GM19463 (cell line): ENCODE results near the gene SLC38A9.

Source experiments
- ATAC-seq: cut with Tn5 transposase; IDR thresholded peaks from one replicate; pipeline ENCODE4 v1.9.1; 2021; ENCODE audit warnings: mild to moderate bottlenecking, moderate library complexity; ENCODE audit not compliant: unreplicated experiment

Gene SLC38A9

GRCh38 chr5:55667938-55668337, 44.2 kb downstream of the SLC38A9 start:
- no peak for ATAC-seq

DNA sequence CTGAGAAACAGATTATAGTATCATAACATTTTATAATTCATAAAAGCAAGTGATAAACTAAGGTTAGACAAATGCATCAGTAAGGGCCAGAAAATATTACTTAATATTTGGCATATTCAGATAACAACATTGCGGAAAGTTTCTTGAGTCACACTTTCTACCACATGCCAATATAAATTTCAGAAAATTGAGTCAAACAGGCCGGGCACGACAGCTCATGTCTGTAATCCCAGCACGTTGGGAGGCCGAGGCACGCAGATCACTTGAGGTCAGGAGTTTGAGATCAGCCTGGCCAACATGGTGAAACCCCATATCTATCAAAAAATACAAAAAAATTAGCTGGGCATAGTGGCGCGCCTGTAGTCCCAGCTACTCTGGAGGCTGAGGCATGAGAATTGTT, 47.1 kb downstream of the SLC38A9 start:
- no peak for ATAC-seq

GRCh38 chr5:55657443-55657842, 54.7 kb downstream of the SLC38A9 start:
- ATAC-seq, result no peak

DNA sequence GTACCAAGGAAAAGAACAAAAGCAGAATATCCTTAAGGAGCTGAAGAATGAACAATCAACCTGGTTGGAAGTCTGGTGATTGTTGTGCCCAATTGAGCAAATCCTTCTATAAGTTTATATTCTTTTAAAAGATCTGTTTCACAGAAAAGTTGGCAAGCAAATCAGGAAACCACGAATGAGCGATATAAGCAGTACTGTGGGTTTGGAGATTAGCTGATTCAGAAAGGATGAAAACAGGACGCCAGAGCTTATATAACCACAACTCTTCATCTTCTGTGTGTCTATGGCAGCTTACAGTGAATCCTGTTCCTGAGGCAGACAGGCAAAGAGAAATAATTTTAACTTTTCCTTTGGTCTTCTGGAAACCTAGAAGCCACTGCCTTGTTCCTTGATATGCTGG, 61.7 kb downstream of the SLC38A9 start:
- no peak for ATAC-seq

- ATAC-seq, result no peak
Measured at GRCh38 chr5:55649963-55650362, 62.2 kb downstream of the SLC38A9 start.

DNA sequence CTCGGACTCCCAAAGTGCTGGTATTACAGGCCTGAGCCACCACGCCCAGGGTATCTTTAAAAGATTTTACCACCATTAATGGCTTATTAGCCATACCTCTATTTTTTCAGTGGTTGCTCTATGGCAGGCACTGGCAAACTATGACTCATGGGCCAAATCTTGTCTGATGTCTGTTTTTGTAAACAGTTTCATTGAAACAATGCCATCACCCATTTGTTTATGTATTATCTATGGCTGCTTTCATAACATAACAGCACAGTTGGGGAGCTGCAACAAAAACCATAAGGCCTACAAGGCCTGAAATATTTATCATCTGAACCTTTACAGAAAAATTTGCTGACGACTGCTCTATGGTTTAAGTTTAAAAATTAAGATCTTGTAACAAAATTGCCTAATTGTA, 66.8 kb downstream of the SLC38A9 start:
- ATAC-seq, result no peak

- no peak for ATAC-seq
Measured at GRCh38 chr5:55638455-55638854, 73.7 kb downstream of the SLC38A9 start.

- no peak for ATAC-seq
Measured at GRCh38 chr5:55638051-55638450, 74.1 kb downstream of the SLC38A9 start.

DNA sequence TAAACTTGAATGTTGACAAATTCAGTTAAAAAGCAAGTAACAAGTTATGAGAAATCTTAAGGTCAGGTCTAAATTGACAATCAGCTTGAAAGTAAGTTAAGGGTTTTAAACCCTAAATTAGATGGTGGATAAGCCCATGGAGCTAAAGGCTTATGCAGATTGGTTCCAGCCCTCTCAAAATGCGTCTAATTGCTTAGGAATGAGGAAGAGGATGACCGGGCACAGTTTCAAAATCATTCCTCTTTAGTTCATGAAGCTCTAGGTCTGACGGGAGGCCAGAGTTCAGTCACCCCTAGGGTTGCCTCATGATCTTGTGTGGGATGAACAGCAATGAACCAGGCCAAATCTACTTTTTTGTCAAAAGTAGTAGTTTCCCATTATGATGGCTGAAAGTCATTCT, 75.4 kb downstream of the SLC38A9 start:
- no peak for ATAC-seq

GRCh38 chr5:55636177-55636576, 75.9 kb downstream of the SLC38A9 start:
- no peak for ATAC-seq

GRCh38 chr5:55634866-55635265, 77.3 kb downstream of the SLC38A9 start:
- ATAC-seq, result no peak

GRCh38 chr5:55634209-55634805, 77.8 kb downstream of the SLC38A9 start:
- no peak for ATAC-seq

DNA sequence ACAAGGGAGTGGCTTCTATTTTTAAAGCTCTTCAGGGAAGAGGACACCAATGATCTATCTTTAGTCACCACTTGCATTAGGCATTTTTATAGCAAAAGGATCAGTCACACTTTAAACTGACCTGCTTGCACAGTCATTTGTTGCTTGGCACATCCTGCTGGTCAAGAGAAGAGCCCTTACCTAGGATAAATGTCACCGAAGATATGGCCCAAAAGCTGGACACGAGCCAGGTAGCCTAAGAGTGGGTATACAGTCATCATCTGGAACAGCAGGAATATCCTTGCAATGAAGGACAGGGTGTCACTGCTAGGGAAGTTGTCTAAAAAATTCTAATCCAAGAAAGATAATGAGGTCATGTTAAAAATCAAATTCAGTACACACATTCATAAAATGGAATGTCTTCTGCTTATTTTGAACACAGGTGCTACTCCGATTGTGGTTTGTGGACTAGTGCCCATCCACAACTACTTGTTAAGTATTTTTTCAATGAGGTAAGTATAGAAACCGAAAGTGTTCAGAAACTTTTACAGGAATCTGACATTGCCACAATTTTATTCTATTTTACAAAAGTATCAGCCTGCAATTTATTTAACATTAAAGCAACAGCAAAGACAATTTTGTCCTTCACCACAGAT, 78.4 kb downstream of the SLC38A9 start:
- ATAC-seq, result no peak

- ATAC-seq, result no peak
Measured at GRCh38 chr5:55629815-55630214, 82.3 kb downstream of the SLC38A9 start.

DNA sequence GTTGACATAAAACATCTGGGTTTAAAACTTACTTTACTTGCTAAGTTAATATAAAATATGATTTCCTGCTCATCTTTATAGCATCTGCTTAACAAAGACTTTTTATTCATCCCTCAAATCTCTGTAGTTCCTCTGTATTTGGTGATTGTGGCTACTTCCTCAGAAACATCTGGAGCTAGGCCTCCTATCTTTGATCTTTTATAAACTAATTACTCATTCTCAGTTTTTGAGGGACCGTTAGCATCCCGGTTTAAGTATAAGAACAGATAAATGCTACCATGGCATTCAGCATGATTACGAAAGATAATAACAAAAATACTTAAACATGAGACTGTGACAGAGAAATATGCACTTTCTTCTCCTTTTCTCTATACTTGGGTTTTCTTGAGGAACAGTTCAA, 85.3 kb downstream of the SLC38A9 start:
- no peak for ATAC-seq

DNA sequence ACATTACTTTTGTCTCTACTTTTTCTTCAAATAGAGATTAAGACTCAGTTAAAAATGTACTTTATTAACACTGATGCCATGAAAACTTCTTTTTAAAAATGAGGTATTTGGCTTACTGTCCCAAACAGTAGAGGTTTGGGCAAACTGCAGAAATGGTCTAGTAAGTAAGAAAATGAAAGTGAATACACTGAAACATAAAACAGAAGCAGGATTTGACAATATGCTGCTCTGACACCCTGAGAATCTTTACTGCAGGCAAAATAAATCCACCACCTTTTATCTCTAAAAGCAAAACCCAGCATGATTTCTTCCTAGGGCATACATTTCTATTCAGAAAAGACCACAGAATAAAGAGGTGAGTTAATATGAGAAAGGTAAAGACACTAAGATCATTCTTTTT, 86.2 kb downstream of the SLC38A9 start:
- no peak for ATAC-seq

GRCh38 chr5:55625589-55625909, 86.6 kb downstream of the SLC38A9 start:
- no peak for ATAC-seq

DNA sequence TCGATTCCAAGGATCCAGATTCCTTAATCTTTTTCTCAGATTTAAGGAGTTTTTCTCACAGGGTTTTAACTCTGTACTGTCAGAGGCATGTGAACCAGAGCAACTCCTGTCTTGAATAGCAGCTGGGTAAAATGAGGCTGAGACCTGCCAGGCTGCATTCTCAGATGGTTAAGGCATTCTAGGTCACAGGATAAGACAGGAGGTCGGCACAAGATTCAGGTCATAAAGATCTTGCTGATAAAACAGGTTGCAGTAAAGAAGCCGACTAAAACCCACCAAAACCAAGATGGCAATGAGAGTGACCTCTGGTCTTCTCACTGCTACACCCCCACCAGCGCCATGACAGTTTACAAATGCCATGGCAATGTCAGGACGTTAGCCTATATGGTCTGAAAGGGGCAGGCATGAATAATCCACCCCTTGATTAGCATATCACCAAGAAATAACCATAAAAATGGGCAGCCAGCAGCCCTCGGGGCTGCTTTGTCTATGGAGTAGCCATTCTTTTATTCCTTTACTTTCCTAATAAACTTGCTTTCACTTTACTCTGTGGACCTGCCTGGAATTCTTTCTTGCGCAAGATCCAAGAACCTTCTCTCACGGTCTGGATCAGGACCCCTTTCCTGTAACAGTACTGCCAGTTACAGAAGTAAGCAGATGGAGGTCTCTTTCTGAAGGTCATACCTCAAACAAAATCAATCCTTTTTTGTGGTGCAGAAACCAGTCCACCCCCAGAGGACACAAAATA, 87.1 kb downstream of the SLC38A9 start:
- ATAC-seq, result no peak

DNA sequence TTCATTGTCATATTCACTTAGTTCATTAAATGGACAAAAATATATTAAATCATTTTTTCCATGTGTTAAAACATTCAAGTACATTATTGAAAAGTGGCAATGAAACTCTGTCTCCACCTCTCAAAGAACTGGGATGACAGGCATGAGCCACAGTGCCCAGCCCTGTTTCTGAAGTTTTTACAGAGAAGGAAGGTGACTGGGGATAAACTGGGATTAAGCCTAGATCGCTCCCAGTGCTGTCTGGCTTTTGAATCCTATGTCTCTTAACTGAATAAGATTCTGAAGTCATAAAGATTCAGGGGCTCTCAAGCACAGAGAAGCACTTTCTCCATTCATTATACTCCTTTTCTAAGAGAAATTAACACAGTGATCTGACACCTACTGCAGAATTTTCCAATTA, 88.3 kb downstream of the SLC38A9 start:
- ATAC-seq, result no peak

GRCh38 chr5:55622460-55622859, 89.7 kb downstream of the SLC38A9 start:
- no peak for ATAC-seq

DNA sequence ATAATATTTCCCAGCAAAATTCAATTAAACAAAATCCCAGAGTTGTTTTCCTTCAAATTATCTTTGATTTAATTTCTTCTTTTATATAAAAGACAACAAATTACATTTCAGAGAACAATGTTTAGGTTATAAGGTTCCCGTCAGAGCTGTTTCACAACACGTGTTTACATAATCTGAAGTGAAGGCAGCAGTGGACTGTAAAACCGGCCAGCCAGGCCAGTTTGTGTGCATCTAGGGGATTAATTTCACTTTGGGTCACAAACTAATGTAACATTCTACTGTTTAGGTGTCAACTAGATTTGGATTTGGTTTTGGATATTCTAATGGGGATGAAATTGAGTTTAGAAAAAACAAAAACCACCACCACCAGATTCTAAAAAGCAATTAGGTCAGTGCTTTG, 90.9 kb downstream of the SLC38A9 start:
- no peak for ATAC-seq

- no peak for ATAC-seq
Measured at GRCh38 chr5:55620766-55621160, 91.4 kb downstream of the SLC38A9 start.
